PFSK-1 (cell line): ENCODE measurements around the gene SRP9.

Experiments
- POLR2AphosphoS5 ChIP-seq: IDR thresholded peaks from 2 replicates; pipeline ENCODE4 v1.6.1; 2012; ENCODE audit warnings: low read depth, mild to moderate bottlenecking, control low read depth, low read length, moderate library complexity
- TAF1 ChIP-seq: IDR thresholded peaks from 2 replicates; pipeline ENCODE4 v1.6.1; 2012; ENCODE audit warnings: low read length, control low read depth, borderline replicate concordance; ENCODE audit not compliant: insufficient read depth
- TF ChIP-seq, protein P1 (sequence below), 2 experiments: IDR thresholded peaks; 2 replicates each; pipeline versions ENCODE4 v1.6.1 to v1.8.0; 2011 to 2012; ENCODE audit warnings: low read depth in 2 of 2, low read length in 2 of 2, control low read depth in 1 of 2, inconsistent platforms in 1 of 2, mild to moderate bottlenecking in 1 of 2, moderate library complexity in 1 of 2; ENCODE audit not compliant: insufficient read depth in 1 of 2

DNA sequence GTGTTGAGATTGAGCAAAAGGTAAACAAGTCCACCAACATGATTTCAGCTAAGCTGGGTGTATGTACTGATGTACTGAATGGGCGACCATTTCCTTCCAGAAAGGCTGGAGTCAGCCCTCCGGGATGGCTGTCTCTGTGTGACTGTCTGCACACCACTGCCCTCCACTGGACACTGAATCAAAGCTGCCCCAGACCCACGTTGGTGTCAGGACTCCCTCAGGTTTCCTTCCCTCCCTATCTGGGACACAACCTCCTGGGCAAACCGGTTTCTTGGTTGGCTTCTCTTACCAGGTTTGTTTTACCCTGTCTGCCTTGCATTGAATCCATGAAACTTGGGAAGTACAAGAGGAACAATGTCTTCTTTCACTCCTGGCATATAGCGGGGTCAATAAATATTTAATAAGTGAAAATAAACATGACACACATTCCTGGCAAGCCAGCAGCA, 5.3 kb upstream of the SRP9 start:
- TF ChIP-seq POLR2AphosphoS5 (no peak), TAF1 (no peak)
- TF ChIP-seq, protein P1, sequence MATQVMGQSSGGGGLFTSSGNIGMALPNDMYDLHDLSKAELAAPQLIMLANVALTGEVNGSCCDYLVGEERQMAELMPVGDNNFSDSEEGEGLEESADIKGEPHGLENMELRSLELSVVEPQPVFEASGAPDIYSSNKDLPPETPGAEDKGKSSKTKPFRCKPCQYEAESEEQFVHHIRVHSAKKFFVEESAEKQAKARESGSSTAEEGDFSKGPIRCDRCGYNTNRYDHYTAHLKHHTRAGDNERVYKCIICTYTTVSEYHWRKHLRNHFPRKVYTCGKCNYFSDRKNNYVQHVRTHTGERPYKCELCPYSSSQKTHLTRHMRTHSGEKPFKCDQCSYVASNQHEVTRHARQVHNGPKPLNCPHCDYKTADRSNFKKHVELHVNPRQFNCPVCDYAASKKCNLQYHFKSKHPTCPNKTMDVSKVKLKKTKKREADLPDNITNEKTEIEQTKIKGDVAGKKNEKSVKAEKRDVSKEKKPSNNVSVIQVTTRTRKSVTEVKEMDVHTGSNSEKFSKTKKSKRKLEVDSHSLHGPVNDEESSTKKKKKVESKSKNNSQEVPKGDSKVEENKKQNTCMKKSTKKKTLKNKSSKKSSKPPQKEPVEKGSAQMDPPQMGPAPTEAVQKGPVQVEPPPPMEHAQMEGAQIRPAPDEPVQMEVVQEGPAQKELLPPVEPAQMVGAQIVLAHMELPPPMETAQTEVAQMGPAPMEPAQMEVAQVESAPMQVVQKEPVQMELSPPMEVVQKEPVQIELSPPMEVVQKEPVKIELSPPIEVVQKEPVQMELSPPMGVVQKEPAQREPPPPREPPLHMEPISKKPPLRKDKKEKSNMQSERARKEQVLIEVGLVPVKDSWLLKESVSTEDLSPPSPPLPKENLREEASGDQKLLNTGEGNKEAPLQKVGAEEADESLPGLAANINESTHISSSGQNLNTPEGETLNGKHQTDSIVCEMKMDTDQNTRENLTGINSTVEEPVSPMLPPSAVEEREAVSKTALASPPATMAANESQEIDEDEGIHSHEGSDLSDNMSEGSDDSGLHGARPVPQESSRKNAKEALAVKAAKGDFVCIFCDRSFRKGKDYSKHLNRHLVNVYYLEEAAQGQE (IDR thresholded peaks at IDR 0.05; ENCODE audit: insufficient read depth in 1 of 2, low read depth in 2 of 2, low read length in 2 of 2) = no peak
